22Rv1 (cell line): ENCODE data around the gene BUD13.

ENCODE experiments used
- H3K27ac ChIP-seq: fragments of 450-650 bp; 2 replicates; pipeline ENCODE4 v1.5.1; 2017
- ZFX ChIP-seq: fragments of 450-650 bp; IDR thresholded peaks from 2 replicates; pipeline ENCODE4 v1.6.1; 2017; ENCODE audit warnings: antibody characterized with exemption, borderline replicate concordance
- TF ChIP-seq, protein P1 (sequence below): fragments of 450-650 bp; IDR thresholded peaks from 2 replicates; pipeline ENCODE4 v1.5.1; 2017; ENCODE audit warnings: mild to moderate bottlenecking

Gene BUD13

GRCh38 chr11:116724813-116725212 lies 48.0 kb downstream of the BUD13 start:
- TF ChIP-seq ZFX: no peak
- TF ChIP-seq, protein P1, sequence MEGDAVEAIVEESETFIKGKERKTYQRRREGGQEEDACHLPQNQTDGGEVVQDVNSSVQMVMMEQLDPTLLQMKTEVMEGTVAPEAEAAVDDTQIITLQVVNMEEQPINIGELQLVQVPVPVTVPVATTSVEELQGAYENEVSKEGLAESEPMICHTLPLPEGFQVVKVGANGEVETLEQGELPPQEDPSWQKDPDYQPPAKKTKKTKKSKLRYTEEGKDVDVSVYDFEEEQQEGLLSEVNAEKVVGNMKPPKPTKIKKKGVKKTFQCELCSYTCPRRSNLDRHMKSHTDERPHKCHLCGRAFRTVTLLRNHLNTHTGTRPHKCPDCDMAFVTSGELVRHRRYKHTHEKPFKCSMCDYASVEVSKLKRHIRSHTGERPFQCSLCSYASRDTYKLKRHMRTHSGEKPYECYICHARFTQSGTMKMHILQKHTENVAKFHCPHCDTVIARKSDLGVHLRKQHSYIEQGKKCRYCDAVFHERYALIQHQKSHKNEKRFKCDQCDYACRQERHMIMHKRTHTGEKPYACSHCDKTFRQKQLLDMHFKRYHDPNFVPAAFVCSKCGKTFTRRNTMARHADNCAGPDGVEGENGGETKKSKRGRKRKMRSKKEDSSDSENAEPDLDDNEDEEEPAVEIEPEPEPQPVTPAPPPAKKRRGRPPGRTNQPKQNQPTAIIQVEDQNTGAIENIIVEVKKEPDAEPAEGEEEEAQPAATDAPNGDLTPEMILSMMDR: no peak
- H3K27ac ChIP-seq: no peak overlapping the region

DNA sequence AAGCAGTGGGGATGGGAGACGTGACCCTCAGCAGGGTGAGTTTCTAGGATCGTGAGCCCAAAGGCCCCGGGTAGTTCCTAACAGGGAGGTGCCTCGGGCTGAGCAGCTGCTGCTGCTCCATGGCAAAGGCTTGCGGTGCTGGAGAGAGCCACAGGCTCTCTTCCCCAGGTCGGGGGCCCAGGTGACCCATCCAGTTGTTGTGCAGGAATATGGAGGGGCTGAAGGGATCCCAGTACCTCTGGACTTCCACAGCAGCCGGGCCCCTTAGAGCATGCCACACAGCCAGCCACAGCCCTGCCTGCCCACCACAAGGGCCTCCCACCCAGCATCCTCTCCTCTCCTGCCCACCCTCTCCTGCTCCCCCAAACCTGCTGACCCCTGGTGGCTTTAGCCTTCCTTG lies 49.3 kb downstream of the BUD13 start:
- no peak overlapping the region for H3K27ac ChIP-seq
- no peak for TF ChIP-seq ZFX
- TF ChIP-seq, protein P1: no peak

DNA sequence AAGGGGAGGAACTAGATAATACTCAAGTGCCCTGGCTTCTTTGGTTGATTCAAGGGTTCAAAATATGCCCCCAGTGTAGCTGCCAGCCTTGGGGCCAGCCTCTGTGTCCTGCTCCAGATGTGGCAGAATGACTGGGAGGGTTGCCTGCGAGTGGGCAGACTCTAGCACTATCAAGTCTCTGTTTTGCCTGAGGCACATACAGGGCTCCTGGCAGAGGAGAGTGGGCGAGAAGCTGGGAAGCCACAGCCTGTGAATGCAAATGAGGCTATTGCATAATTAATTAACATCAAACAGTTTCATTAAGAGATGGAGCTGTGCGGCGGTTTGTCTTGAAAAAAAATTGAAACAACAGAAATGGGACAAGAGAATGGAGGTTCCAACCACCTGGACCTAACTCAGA lies 50.8 kb downstream of the BUD13 start:
- TF ChIP-seq, protein P1: no peak
- no peak for TF ChIP-seq ZFX
- no peak overlapping the region for H3K27ac ChIP-seq

DNA sequence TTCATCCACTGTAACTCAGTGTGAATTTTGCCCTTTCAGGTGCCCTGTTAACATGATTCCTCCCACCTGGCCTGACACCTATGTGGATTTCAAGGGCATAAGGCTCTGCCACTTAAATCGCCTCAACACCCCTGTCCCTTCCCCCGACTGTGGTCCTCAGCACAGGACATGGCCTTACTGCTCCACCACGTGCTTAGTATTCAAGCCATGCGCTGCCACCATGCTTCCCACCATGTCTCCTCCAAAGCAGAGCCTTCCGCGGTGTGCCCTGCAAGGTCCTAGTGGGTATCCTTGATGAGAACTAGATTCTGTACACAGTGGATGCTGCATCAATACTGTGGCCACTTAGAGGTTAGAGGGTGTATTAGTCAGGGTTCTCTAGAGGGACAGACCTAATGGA lies 51.9 kb downstream of the BUD13 start:
- no peak overlapping the region for H3K27ac ChIP-seq

GRCh38 chr11:116718955-116719501 lies 53.8 kb downstream of the BUD13 start:
- TF ChIP-seq ZFX: no peak
- TF ChIP-seq, protein P1: no peak
- no peak overlapping the region for H3K27ac ChIP-seq

More for the DNA sequence above, 51.9 kb downstream of the BUD13 start:
- TF ChIP-seq, protein P1: no peak
- TF ChIP-seq ZFX: no peak

DNA sequence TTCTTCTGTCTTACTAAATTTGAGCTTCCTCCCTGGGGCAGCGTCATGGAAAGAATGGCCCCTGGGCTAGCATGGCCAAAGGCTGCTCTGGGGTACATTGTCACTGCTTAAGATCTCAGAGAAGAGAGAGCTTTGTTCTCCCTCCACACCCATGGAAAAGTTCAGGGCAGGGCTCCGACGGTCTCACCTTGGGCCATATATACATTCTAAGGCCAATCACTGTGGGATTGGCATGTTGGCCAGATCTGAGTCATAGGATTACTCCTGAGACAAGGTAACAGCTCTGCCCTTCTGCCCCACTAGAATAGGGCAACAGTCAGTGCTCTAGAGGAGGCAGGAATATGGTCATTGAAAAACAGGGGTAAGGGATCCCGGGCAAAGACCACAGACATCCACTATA lies 56.2 kb downstream of the BUD13 start:
- H3K27ac ChIP-seq: no peak overlapping the region
- TF ChIP-seq, protein P1: no peak
- TF ChIP-seq ZFX: no peak

GRCh38 chr11:116715383-116715782 lies 57.4 kb downstream of the BUD13 start:
- TF ChIP-seq, protein P1: peak; percentile 25
- no peak for TF ChIP-seq ZFX

More at GRCh38 chr11:116715383-116715782, 57.4 kb downstream of the BUD13 start:
- no peak overlapping the region for H3K27ac ChIP-seq
